ENCODE data around the gene AKNA.

GRCh38 chr9:114357360-114357759 lies 30.4 kb downstream of the AKNA start:
- TF ChIP-seq JUN (CRISPR knock-in tag; IDR thresholded peaks at IDR 0.05) (no peak), CTCF (IDR thresholded peaks at IDR 0.05) (no peak), ZNF232 (CRISPR knock-in tag; IDR thresholded peaks at IDR 0.05) (no peak), MAX (CRISPR knock-in tag; IDR thresholded peaks at IDR 0.05) (no peak), FOXP1 (CRISPR knock-in tag; IDR thresholded peaks at IDR 0.05; ENCODE audit: borderline replicate concordance) (no peak), TEAD4 (CRISPR knock-in tag; IDR thresholded peaks at IDR 0.05) (no peak), SP1 (CRISPR knock-in tag; conservative IDR thresholded peaks at IDR 0.05) (no peak), ZNF121 (CRISPR knock-in tag; IDR thresholded peaks at IDR 0.05) (no peak), SMAD3 (CRISPR knock-in tag; IDR thresholded peaks at IDR 0.05; ENCODE audit: borderline replicate concordance) (no peak), ZNF263 (CRISPR knock-in tag; IDR thresholded peaks at IDR 0.05; ENCODE audit: low read depth) (no peak)
- TF ChIP-seq, protein P1, sequence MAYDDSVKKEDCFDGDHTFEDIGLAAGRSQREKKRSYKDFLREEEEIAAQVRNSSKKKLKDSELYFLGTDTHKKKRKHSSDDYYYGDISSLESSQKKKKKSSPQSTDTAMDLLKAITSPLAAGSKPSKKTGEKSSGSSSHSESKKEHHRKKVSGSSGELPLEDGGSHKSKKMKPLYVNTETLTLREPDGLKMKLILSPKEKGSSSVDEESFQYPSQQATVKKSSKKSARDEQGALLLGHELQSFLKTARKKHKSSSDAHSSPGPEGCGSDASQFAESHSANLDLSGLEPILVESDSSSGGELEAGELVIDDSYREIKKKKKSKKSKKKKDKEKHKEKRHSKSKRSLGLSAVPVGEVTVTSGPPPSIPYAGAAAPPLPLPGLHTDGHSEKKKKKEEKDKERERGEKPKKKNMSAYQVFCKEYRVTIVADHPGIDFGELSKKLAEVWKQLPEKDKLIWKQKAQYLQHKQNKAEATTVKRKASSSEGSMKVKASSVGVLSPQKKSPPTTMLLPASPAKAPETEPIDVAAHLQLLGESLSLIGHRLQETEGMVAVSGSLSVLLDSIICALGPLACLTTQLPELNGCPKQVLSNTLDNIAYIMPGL (CRISPR knock-in tag; IDR thresholded peaks at IDR 0.05): no peak
- TF ChIP-seq, protein P2, sequence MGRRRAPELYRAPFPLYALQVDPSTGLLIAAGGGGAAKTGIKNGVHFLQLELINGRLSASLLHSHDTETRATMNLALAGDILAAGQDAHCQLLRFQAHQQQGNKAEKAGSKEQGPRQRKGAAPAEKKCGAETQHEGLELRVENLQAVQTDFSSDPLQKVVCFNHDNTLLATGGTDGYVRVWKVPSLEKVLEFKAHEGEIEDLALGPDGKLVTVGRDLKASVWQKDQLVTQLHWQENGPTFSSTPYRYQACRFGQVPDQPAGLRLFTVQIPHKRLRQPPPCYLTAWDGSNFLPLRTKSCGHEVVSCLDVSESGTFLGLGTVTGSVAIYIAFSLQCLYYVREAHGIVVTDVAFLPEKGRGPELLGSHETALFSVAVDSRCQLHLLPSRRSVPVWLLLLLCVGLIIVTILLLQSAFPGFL (CRISPR knock-in tag; IDR thresholded peaks at IDR 0.05; ENCODE audit: borderline replicate concordance): no peak
- TF ChIP-seq, protein P3, sequence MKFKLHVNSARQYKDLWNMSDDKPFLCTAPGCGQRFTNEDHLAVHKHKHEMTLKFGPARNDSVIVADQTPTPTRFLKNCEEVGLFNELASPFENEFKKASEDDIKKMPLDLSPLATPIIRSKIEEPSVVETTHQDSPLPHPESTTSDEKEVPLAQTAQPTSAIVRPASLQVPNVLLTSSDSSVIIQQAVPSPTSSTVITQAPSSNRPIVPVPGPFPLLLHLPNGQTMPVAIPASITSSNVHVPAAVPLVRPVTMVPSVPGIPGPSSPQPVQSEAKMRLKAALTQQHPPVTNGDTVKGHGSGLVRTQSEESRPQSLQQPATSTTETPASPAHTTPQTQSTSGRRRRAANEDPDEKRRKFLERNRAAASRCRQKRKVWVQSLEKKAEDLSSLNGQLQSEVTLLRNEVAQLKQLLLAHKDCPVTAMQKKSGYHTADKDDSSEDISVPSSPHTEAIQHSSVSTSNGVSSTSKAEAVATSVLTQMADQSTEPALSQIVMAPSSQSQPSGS (CRISPR knock-in tag; IDR thresholded peaks at IDR 0.05; ENCODE audit: borderline replicate concordance, low read depth): no peak
- TF ChIP-seq, protein P4, sequence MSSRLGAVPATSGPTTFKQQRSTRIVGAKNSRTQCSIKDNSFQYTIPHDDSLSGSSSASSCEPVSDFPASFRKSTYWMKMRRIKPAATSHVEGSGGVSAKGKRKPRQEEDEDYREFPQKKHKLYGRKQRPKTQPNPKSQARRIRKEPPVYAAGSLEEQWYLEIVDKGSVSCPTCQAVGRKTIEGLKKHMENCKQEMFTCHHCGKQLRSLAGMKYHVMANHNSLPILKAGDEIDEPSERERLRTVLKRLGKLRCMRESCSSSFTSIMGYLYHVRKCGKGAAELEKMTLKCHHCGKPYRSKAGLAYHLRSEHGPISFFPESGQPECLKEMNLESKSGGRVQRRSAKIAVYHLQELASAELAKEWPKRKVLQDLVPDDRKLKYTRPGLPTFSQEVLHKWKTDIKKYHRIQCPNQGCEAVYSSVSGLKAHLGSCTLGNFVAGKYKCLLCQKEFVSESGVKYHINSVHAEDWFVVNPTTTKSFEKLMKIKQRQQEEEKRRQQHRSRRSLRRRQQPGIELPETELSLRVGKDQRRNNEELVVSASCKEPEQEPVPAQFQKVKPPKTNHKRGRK (CRISPR knock-in tag; IDR thresholded peaks at IDR 0.05; ENCODE audit: borderline replicate concordance): no peak
